Stomach (tissue), 4 donors: ENCODE measurements around the gene BBLN.

Source experiments
- CTCF ChIP-seq, 7 experiments: fragments of 450-650 bp in 4 of 7; fragments of 200-600 bp in 3 of 7; sonication (generic) in 3 of 7; IDR thresholded peaks; one replicate each; pipeline ENCODE4 v1.5.1; 2016 to 2019; ENCODE audit warnings: antibody characterized with exemption in 7 of 7, control low read depth in 2 of 7, mild to moderate bottlenecking in 1 of 7
- EP300 ChIP-seq: sonication (generic); formaldehyde crosslinking; IDR thresholded peaks from one replicate; pipeline ENCODE4 v1.6.1; 2017; ENCODE audit warnings: antibody characterized with exemption
- POLR2A ChIP-seq, 4 donors: fragments of 450-650 bp; IDR thresholded peaks; one replicate each; pipeline ENCODE4 v1.6.1; 2016; ENCODE audit warnings: antibody characterized with exemption in 4 of 4, control low read depth in 2 of 4, mild to moderate bottlenecking in 1 of 4, moderate library complexity in 1 of 4
- POLR2AphosphoS5 ChIP-seq, 3 donors: sonication (generic); formaldehyde crosslinking; IDR thresholded peaks; one replicate each; pipeline ENCODE4 v1.6.1; 2016; ENCODE audit warnings: antibody characterized with exemption in 3 of 3

DNA sequence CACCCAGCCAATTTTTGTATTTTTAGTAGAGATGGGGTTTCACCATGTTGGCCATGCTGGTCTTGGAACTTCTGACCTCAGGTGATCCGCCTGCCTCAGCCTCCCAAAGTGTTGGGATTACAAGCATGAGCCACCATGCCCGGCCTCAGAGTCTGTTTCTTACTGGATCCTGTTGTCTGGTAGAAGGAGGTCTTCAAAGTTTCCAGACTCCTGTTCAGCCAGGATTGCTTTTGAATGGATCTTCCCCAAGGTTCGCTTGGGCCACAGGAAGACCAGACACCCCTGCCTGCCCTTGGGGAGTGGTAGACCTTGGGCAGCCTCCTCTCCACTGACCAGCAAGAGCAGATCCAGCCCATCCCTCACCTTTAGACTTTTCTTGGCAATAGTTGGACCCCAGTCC, 18.5 kb upstream of the BBLN start:
- TF ChIP-seq CTCF (IDR thresholded peaks at IDR 0.05) (no peak), POLR2A (IDR thresholded peaks at IDR 0.05) (no peak), POLR2AphosphoS5 (IDR thresholded peaks at IDR 0.05) (no peak), EP300 (no peak)
